Hepatocyte (in vitro differentiated cells): ENCODE measurements around the gene SERTAD3.

ENCODE experiments used
- EZH2 ChIP-seq: fragments of 200-600 bp; sonication (generic); IDR thresholded peaks from 2 replicates; pipeline ENCODE4 v1.6.1; 2016; ENCODE audit warnings: antibody characterized with exemption, mild to moderate bottlenecking, borderline replicate concordance
- EZH2phosphoT487 ChIP-seq: fragments of 200-600 bp; sonication (generic); IDR thresholded peaks from one replicate; pipeline ENCODE4 v1.6.1; 2018; ENCODE audit warnings: antibody characterized with exemption, mild to moderate bottlenecking, low read depth, moderate library complexity; ENCODE audit not compliant: unreplicated experiment, severe bottlenecking
- TF ChIP-seq, protein P1 (sequence below): fragments of 200-600 bp; sonication (generic); IDR thresholded peaks from 2 replicates; pipeline ENCODE4 v1.5.1; 2016; ENCODE audit warnings: antibody characterized with exemption, mild to moderate bottlenecking; ENCODE audit not compliant: poor library complexity

DNA sequence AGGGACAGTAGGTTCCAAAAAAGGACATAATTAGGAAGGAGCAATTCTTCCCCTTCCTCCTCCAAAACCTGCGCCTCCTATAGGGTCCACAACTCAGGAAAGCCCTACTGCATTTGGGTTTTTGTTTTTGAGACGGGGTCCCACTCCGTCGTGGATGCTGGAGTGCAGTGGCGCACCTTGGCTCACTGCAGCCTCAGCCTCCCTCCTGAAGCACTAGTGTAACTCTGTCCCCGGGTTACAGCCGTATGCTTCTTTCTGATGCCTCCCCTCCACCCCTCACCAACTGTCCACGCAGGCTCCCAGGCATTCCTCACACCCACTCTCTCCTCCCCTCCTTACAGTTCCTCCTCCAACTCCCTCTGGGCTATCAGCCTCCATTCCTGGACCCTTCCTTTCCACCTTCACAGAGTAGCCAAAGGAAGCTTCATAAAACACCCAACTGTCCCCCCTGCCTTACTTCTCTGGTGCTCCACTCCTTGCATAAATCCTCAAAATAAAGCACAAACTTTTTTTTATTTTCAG is 2.2 kb upstream of the SERTAD3 start:
- TF ChIP-seq, protein P1, sequence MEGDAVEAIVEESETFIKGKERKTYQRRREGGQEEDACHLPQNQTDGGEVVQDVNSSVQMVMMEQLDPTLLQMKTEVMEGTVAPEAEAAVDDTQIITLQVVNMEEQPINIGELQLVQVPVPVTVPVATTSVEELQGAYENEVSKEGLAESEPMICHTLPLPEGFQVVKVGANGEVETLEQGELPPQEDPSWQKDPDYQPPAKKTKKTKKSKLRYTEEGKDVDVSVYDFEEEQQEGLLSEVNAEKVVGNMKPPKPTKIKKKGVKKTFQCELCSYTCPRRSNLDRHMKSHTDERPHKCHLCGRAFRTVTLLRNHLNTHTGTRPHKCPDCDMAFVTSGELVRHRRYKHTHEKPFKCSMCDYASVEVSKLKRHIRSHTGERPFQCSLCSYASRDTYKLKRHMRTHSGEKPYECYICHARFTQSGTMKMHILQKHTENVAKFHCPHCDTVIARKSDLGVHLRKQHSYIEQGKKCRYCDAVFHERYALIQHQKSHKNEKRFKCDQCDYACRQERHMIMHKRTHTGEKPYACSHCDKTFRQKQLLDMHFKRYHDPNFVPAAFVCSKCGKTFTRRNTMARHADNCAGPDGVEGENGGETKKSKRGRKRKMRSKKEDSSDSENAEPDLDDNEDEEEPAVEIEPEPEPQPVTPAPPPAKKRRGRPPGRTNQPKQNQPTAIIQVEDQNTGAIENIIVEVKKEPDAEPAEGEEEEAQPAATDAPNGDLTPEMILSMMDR = no peak
- TF ChIP-seq EZH2 (no peak), EZH2phosphoT487 (no peak)
